ENCODE measurements around the gene ZBTB17. TPM values are rescaled to one million over a fixed set of nuclear protein-coding genes. Genes with fewer than 3 reads are reported as not detected.

The ZBTB17 gene
- total RNA-seq, 1 experiment from 2014 or later, result 50.3 TPM

GRCh38 chr1:15970911-15971310 lies 5.0 kb downstream of the ZBTB17 start:
- Histone ChIP-seq H3K36me3 (ENCODE audit: insufficient read depth, low read length, poor library complexity, severe bottlenecking) (peaks cover 33% of the 10 kb centered on the region), H3K4me3 (ENCODE audit: low read depth, low read length, poor library complexity, severe bottlenecking) (no peak overlapping the region), H3K4me1 (ENCODE audit: insufficient read depth, low read length, poor library complexity, severe bottlenecking) (peaks cover 7% of the 10 kb centered on the region), H3K27me3 (replicated peaks; ENCODE audit: insufficient read depth, low read depth, low read length, poor library complexity) (no peaks in the 10 kb centered on the region), H3K9me3 (ENCODE audit: low read depth, low read length, poor library complexity, severe bottlenecking) (no peaks in the 10 kb centered on the region), H3K27ac (ENCODE audit: low read depth, low read length, poor library complexity, severe bottlenecking) (no peak overlapping the region)
- BruUV-seq (replicated peaks), result no TSS peak
- POLR2A ChIA-PET (ENCODE audit: low non-redundant PET), result no interaction called here
- DNase-seq (ENCODE audit: low spot score), result no peak
- TF ChIP-seq CTCF (conservative IDR thresholded peaks at IDR 0.05; ENCODE audit: low read depth, low read length) (no peak), EZH2 (IDR thresholded peaks at IDR 0.05; ENCODE audit: borderline replicate concordance, low read depth, low read length, poor library complexity, severe bottlenecking) (no peak)
- CTCF ChIA-PET, result no interaction called here
- intact Hi-C loops (cut with micrococcal nuclease; ENCODE audit: unreplicated experiment), result no loop called here

- no peak for DNase-seq (ENCODE audit: low spot score)
- no peak for TF ChIP-seq EZH2 (IDR thresholded peaks at IDR 0.05; ENCODE audit: borderline replicate concordance, low read depth, low read length, poor library complexity, severe bottlenecking)
- TF ChIP-seq CTCF (conservative IDR thresholded peaks at IDR 0.05; ENCODE audit: low read depth, low read length), result no peak
- H3K36me3 ChIP-seq (ENCODE audit: insufficient read depth, low read length, poor library complexity, severe bottlenecking), result peaks cover 33% of the 10 kb centered on the region
- BruUV-seq (replicated peaks), result no TSS peak
- H3K4me3 ChIP-seq (ENCODE audit: low read depth, low read length, poor library complexity, severe bottlenecking), result no peak overlapping the region
- no peaks in the 10 kb centered on the region for H3K27me3 ChIP-seq (replicated peaks; ENCODE audit: insufficient read depth, low read depth, low read length, poor library complexity)
- ChIA-PET CTCF (interaction anchor here (0.5 kb wide), 1 partner anchor 181 kb away, joined by 8 read pairs; no protein-coding TSS in a partner anchor), POLR2A (ENCODE audit: low non-redundant PET) (interaction anchor here (0.6 kb wide), 1 partner anchor 145 kb away, joined by 6 read pairs; no protein-coding TSS in a partner anchor)
- intact Hi-C loops (cut with micrococcal nuclease; ENCODE audit: unreplicated experiment), result no loop called here
- no peak overlapping the region for H3K27ac ChIP-seq (ENCODE audit: low read depth, low read length, poor library complexity, severe bottlenecking)
- no peaks in the 10 kb centered on the region for H3K9me3 ChIP-seq (ENCODE audit: low read depth, low read length, poor library complexity, severe bottlenecking)
- H3K4me1 ChIP-seq (ENCODE audit: insufficient read depth, low read length, poor library complexity, severe bottlenecking), result peaks cover 21% of the 10 kb centered on the region
These were observed 6.5 kb downstream of the ZBTB17 start for GRCh38 chr1:15969321-15969880.

- TF ChIP-seq EZH2 (IDR thresholded peaks at IDR 0.05; ENCODE audit: borderline replicate concordance, low read depth, low read length, poor library complexity, severe bottlenecking) (no peak), CTCF (conservative IDR thresholded peaks at IDR 0.05; ENCODE audit: low read depth, low read length) (no peak)
- no TSS peak for BruUV-seq (replicated peaks)
These were observed 7.7 kb downstream of the ZBTB17 start for GRCh38 chr1:15968172-15968571.

More at GRCh38 chr1:15968172-15968571, 7.7 kb downstream of the ZBTB17 start:
- no peak for DNase-seq (ENCODE audit: low spot score)
- intact Hi-C loops (cut with micrococcal nuclease; ENCODE audit: unreplicated experiment), result no loop called here
- H3K9me3 ChIP-seq (ENCODE audit: low read depth, low read length, poor library complexity, severe bottlenecking), result no peaks in the 10 kb centered on the region
- no peaks in the 10 kb centered on the region for H3K27me3 ChIP-seq (replicated peaks; ENCODE audit: insufficient read depth, low read depth, low read length, poor library complexity)
- peaks cover 33% of the 10 kb centered on the region for H3K36me3 ChIP-seq (ENCODE audit: insufficient read depth, low read length, poor library complexity, severe bottlenecking)
- ChIA-PET CTCF (no interaction called here), POLR2A (ENCODE audit: low non-redundant PET) (no interaction called here)
- H3K4me1 ChIP-seq (ENCODE audit: insufficient read depth, low read length, poor library complexity, severe bottlenecking), result peaks cover 33% of the 10 kb centered on the region
- no peak overlapping the region for H3K4me3 ChIP-seq (ENCODE audit: low read depth, low read length, poor library complexity, severe bottlenecking)
- H3K27ac ChIP-seq (ENCODE audit: low read depth, low read length, poor library complexity, severe bottlenecking), result no peak overlapping the region

Data from A673 (cell line).